Inflammatory macrophage treated with lipopolysaccharide for 1 hour (primary cell): ENCODE data around the gene CZIB.

Experiments used
- DNase-seq, 2 donors: peaks; one replicate each; pipeline ENCODE4 v3.0.0-alpha.2; 2020 to 2022

Gene CZIB

DNA sequence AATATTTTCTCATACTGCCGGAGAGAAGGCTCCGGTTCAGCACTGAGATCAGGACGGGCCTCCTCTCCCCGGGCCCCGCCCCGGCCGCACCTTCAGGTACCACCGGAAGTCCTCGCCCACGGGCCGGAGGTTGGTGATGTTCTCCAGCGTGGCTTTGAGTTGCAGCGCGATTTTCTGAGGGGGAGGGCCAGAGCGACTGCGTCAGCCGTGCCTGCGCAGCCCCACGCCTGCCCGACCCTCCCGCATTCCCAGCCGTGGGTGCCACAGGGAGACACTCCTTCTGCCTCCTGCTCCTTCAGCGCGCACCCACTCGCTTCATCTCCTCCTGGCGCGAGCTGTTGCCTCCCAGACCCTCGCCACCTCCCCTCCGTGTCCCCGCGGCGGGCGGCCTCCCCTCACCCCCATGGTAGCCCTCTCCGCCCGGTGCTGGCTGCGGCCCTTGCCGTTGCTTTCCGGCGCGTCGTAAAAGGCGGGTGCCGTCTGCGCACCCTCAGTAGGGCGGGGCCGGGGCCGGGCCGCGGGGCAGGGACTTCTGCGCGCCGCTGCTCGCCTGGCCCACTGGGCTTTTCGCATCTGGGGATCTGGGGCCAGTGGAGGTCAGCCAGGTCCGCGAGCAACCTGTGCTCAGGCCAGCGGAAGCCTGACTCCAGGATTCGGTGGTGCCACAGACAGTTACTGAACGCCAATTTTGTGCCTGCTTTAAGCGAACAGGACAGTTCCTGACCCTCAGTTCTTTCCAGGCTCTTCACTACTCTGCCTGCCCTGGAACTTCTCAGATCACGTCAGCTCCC is at the start of gene CZIB:
CZIB (minus strand) TSS at position 464 of the 791 bp plus-strand sequence; CDS start at position 405, 59 bp downstream.
- peak; percentile 87 to 93 for DNase-seq

- DNase-seq: peak in 1 of 2 donors; percentile 15
These were observed 49.7 kb upstream of the CZIB start for GRCh38 chr1:53270107-53270506.

- no peak for DNase-seq
These were observed 47.3 kb upstream of the CZIB start for GRCh38 chr1:53267761-53268160.

DNA sequence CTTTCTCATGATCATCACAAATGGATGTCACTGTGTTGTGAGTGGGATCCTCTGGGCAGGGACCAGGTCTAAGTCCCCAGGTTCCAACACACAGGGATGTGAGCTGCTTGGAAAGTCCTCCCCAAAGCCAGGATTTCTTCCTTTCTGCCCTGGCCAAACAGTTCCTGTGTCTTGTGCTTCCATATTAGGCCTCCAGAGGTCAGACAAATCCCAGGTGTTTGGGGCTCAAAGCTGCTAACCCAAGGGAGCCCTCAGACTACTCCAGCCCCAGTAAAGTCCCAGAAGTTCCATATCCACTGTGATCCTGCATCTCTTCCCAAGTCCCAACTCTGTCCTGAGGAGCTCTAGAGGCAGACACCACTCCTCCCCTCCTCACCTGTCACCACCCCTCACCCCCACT is 45.6 kb upstream of the CZIB start:
- DNase-seq: no peak

DNA sequence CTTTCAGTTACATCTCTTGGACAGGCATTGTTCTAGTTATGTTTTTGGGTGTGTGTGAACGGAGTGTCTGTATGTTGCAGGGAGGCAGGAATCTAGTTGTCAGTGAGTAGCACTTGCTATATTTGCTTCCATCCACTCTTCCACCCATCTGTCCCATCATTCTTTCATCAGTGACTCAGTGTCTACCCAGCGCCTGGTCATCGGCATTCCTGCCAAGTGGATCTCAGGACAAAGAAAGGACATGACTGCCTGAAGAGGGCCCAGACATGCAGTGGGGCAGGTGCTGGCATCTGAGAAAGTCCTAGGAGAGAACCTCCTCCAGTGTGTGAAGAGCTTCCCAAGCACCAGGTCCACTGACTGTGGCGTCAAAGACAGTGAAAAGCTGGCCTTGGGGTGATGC is 45.1 kb upstream of the CZIB start:
- no peak for DNase-seq

- no peak for DNase-seq
These were observed 43.6 kb upstream of the CZIB start for GRCh38 chr1:53264048-53264447.

- DNase-seq: no peak
These were observed 41.6 kb upstream of the CZIB start for GRCh38 chr1:53262000-53262399.

GRCh38 chr1:53260631-53261247 is 40.3 kb upstream of the CZIB start:
- no peak for DNase-seq

GRCh38 chr1:53259932-53260331 is 39.5 kb upstream of the CZIB start:
- DNase-seq: no peak

DNA sequence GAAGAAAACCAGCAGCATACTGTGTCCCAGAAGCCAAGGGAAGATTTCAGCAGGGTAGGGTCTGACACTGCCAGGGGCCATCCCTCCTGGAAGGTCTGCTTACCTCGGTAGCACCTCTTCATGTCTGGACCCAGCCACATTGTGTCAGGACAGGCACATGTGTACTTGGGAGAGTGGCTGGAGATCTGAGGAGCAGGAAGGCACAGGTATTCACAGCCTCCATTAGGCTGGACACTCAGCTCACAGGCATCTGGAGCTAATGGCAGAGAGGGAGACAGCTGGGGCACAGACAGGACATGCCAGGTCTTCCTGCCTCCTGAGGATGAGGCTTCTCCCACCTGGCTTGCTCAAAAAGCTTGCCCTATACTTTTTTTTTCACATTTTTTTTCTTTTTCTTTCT is 37.8 kb upstream of the CZIB start:
- no peak for DNase-seq

- DNase-seq: no peak
These were observed 37.1 kb upstream of the CZIB start for GRCh38 chr1:53257454-53258081.

- no peak for DNase-seq
These were observed 36.3 kb upstream of the CZIB start for GRCh38 chr1:53256511-53257453.

DNA sequence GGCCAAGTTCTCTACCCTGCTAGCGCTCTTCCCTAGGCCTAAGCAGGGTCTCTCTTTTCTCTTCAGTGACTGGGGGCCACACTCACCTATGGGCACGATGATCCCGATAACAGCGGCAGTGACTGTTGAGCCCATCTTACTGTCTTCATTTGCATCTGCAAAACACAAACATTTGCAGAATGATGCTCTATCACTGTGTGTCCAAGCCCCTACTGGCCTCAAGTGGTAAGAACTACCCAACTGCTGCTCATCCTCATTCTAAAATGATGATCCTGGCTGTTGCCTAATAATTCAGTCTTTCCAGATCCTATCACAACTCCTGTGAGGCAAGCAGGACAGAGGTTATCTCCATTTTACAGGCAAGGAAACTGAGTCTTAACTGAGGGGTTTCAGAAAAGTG is 34.6 kb upstream of the CZIB start:
- no peak for DNase-seq

DNA sequence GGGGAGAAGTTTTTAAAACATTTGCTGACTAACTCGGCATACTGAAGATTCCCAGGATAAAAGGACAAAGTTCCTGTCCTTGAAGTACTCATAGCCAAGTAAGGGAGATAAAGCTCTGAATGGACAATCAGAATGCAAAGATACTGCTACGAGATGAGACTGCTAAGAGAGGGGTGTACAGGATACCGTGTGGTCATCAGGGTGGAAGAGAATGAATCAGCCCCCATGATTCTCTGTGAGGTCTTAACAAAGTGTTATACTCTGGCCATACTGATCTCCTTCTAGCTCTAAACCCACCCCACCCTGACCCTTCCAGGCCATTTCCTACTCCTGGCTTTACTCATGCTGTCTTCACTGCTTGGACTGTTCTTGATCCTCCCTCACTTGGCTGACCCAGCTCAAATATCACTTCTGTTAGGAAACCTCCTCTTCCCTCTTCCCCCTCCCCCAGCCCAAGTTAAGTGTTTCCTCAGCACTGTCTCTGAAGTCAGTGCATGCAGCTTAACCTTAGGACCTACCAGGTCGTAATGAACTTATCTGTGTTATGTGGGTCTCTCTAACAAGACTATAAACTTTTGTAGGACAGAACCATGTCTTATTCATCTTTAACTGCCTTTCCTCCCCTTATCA is 33.7 kb upstream of the CZIB start:
- no peak for DNase-seq

DNA sequence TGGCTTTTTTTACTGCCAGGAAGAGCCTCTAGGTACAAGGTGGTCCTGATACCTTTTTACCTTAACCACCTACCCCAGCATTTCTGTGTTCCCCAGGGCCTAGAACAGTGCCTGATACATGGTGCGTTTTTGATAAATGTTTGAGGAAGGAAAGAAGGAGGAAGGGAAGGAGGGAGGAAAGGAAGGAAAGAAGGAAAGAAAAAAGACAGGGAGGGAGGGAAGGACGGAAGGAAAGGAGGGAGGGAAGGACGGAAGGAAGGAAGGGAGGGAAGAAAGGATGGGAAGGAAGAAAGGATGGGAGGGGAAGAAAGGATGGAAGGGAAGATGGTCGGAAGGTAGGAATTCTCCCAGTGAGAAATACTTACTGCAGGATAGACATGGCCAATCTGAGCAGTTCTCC is 29.9 kb upstream of the CZIB start:
- no peak for DNase-seq

DNA sequence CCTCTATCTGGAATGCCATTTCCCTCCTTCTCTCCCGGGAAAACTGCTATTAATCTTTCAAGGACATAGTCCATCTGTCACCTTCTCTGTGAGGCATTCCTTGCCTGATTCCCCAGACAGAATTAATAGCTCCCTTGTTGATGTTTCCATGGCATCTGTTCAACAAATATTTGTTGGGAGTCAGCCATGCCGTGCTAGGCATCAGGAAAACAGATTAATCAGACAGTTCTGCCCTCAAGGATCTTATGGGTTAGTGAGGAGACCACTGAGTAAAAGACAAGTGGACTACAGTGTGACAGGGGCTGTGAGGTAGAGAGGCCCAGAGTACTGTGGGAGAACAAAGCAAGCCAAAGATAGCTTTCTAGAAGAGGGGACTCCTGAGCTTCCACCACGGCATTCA is 29.3 kb upstream of the CZIB start:
- DNase-seq: no peak

DNA sequence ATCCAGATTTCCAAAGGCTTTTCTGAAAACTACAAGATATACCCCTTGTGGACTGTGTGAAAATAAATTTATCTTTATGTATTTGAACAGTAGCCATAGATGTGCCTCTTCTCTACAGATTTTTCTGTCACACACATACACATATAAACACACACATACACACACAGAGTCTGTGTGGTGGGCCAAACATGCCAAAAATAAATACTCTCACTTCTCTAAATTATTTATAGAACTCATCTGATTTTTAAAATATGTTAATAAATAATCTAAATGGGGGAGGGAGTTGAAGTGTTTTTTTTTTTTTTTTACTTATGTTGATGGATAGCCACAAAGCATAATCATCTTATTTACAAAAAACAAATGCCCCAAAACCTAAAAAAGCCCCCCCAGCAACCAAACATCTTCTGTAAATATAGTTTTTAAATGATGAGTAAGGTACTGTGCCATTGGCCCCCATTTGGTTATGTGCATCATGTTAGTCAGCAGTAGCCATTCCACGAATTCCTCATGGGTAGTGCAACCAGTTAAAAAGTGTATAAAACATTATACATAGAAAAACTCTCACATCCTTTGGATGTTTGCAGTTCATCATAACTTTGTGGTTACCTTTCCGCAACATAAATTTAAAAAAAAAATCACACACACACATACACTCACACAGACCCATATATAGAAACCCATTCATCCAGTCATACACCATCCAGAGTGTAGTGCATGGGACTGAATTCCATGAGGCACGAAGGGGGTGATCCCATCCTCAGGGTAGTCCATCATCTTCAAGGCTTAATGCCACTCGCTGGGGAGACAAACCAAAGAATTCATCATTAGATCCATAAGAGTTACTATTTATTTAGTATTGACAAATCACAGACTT is 26.1 kb upstream of the CZIB start:
- no peak for DNase-seq

DNA sequence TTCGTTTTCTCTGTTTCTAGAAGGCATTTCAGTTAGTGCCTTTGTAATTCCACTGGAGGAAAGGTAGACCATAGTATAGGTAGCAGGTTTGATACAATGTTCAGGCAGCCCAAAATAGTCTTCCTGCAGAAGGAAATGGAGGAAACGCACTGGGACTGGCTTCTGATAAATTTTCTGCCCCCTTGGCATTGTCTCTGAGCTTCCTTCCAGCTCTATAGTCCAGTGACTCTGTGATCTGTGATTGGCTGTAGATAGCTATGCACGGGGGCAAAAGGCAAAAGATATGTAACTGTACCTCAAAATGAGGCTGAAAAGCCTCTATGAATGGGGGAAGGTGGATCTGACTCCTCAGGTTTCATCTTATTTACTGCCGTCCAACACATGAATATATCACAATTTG is 23.7 kb upstream of the CZIB start:
- DNase-seq: no peak

DNA sequence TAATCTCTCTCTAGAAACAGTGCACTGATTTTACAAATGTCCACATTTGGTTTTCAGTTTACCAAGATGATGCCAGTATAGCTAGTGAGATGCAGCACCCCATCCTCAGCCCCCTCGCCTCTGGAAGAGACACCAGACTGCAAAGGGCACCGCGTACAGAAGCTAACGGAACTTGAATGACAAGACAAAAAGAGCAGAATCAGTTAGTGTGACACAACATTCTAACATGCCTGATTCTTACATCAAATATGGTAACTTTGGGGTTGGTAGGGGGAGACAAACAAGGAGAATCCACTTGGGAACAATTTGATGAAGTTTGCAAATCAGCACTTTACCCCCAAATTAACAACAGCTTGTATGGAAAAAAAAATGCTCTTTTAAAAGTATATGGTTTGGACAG is 21.9 kb upstream of the CZIB start:
- no peak for DNase-seq

DNA sequence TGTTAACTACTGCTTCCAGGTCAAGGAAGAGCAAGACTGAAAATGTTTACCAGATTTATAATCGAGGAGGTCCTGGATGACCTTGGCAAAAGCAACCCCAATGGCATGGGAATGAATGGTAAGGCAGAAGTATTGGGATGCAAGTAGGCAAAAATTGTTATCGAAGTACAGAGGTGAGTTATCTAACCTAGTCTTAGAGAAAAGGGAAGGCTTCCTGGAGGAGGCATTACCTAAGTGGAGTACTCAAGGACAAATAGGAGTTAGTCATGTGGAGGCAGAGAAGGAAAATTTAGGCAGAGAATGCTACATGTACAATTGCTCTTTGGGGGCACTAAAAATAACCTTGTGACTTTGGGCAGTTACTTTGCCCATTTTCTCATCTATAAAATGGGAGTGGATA is 21.4 kb upstream of the CZIB start:
- DNase-seq: no peak
